Neural crest cell (in vitro differentiated cells): ENCODE measurements around the gene PDIA3. TPM values are rescaled to one million over a fixed set of nuclear protein-coding genes. Genes with fewer than 3 reads are reported as not detected.
A peak's percentile ranks its signal among the peaks of the same experiment; 100 is the strongest.

Experiments
- DNase-seq: peaks from one replicate; pipeline ENCODE4 v3.0.0; 2021; ENCODE audit warnings: low read depth, mixed read lengths, low spot score
- H3K27ac Mint-ChIP-seq: one replicate; pipeline ENCODE4 v1.8.0; 2021; ENCODE audit warnings: mild to moderate bottlenecking, mixed read lengths; ENCODE audit not compliant: unreplicated experiment
- H3K27me3 Mint-ChIP-seq: 2 replicates; pipeline ENCODE4 v1.8.0; 2021; ENCODE audit warnings: low read depth, mild to moderate bottlenecking, mixed read lengths
- H3K36me3 Mint-ChIP-seq: 2 replicates; pipeline ENCODE4 v1.8.0; 2021; ENCODE audit warnings: low read depth, mild to moderate bottlenecking, mixed read lengths
- H3K4me1 Mint-ChIP-seq: 2 replicates; pipeline ENCODE4 v1.8.0; 2021; ENCODE audit warnings: mixed read lengths
- H3K4me3 Mint-ChIP-seq: one replicate; pipeline ENCODE4 v1.8.0; 2021; ENCODE audit warnings: mild to moderate bottlenecking, mixed read lengths
- H3K9me3 Mint-ChIP-seq: 2 replicates; pipeline ENCODE4 v1.8.0; 2021; ENCODE audit warnings: mixed read lengths
- CTCF ChIP-seq: fragments of 200-600 bp; sonication (generic); conservative IDR thresholded peaks from 2 replicates; pipeline ENCODE4 v1.5.0; 2021; ENCODE audit warnings: antibody characterized with exemption, mild to moderate bottlenecking
- total RNA-seq: library from RNA; stranded (reverse); gene quantifications from 2 replicates; pipeline ENCODE4 v1.2.1, GENCODE V29; 2021

Gene PDIA3
- total RNA-seq, 1 donor from 2014 or later = 351 TPM

- H3K36me3 Mint-ChIP-seq = no peaks in the 10 kb centered on the region
- H3K4me3 Mint-ChIP-seq = peak overlapping the region; percentile 6
- no peaks in the 10 kb centered on the region for H3K27me3 Mint-ChIP-seq
- no peak for TF ChIP-seq CTCF
- no peak overlapping the region for H3K27ac Mint-ChIP-seq
- no peak for DNase-seq
- no peaks in the 10 kb centered on the region for H3K9me3 Mint-ChIP-seq
- H3K4me1 Mint-ChIP-seq = peaks cover 20% of the 10 kb centered on the region
These were observed 43.2 kb downstream of the PDIA3 start for GRCh38 chr15:43789409-43789808.

GRCh38 chr15:43791993-43792760 is 45.9 kb downstream of the PDIA3 start, which contains the start of gene SERF2:
SERF2 (plus strand) TSS chr15:43792320; CDS start chr15:43792377, 57 bp downstream.
- Mint-ChIP-seq H3K4me3 (peak within 1 kb of the TSS; percentile 99), H3K9me3 (no peaks in the 10 kb centered on the region)
- peak; percentile 99 for DNase-seq

GRCh38 chr15:43792761-43793476 is 46.7 kb downstream of the PDIA3 start:
- peaks cover 32% of the 10 kb centered on the region for H3K4me1 Mint-ChIP-seq
- H3K27ac Mint-ChIP-seq = peak overlapping the region; percentile 98
- peak overlapping the region; percentile 99 for H3K4me3 Mint-ChIP-seq
- H3K27me3 Mint-ChIP-seq = no peaks in the 10 kb centered on the region
- peaks cover 3% of the 10 kb centered on the region for H3K36me3 Mint-ChIP-seq
- H3K9me3 Mint-ChIP-seq = no peaks in the 10 kb centered on the region
- no peak for TF ChIP-seq CTCF
- no peak for DNase-seq

More at GRCh38 chr15:43791993-43792760, 45.9 kb downstream of the PDIA3 start, which contains the start of gene SERF2:
- H3K27me3 Mint-ChIP-seq = no peaks in the 10 kb centered on the region
- H3K27ac Mint-ChIP-seq = peak within 1 kb of the TSS; percentile 98
- no peak for TF ChIP-seq CTCF
- peaks cover 3% of the 10 kb centered on the region for H3K36me3 Mint-ChIP-seq
- peaks cover 32% of the 10 kb centered on the region for H3K4me1 Mint-ChIP-seq

GRCh38 chr15:43793647-43794046 is 47.4 kb downstream of the PDIA3 start:
- H3K27ac Mint-ChIP-seq = peak overlapping the region; percentile 69
- TF ChIP-seq CTCF = no peak
- H3K9me3 Mint-ChIP-seq = no peaks in the 10 kb centered on the region
- peaks cover 35% of the 10 kb centered on the region for H3K4me1 Mint-ChIP-seq
- peak overlapping the region; percentile 99 for H3K4me3 Mint-ChIP-seq
- no peak for DNase-seq
- no peaks in the 10 kb centered on the region for H3K27me3 Mint-ChIP-seq
- peaks cover 7% of the 10 kb centered on the region for H3K36me3 Mint-ChIP-seq

- peak overlapping the region; percentile 99 for H3K4me3 Mint-ChIP-seq
- no peaks in the 10 kb centered on the region for H3K27me3 Mint-ChIP-seq
- peak overlapping the region; percentile 57 for H3K27ac Mint-ChIP-seq
- peaks cover 14% of the 10 kb centered on the region for H3K36me3 Mint-ChIP-seq
- no peak for DNase-seq
- no peaks in the 10 kb centered on the region for H3K9me3 Mint-ChIP-seq
- TF ChIP-seq CTCF = no peak
- H3K4me1 Mint-ChIP-seq = peaks cover 39% of the 10 kb centered on the region
These were observed 48.2 kb downstream of the PDIA3 start for GRCh38 chr15:43794269-43795037.
